Ishikawa (cell line): Measurements from ENCODE around the gene NDUFAB1.

Source experiments
- CEBPB ChIP-seq: IDR thresholded peaks from 2 replicates; pipeline ENCODE4 v1.6.1; 2012
- CREB1 ChIP-seq: IDR thresholded peaks from 2 replicates; pipeline ENCODE4 v1.6.1; 2012; ENCODE audit warnings: low read depth
- FOXM1 ChIP-seq: IDR thresholded peaks from 2 replicates; pipeline ENCODE4 v1.6.1; 2012; ENCODE audit warnings: low read depth, borderline replicate concordance
- RAD21 ChIP-seq: IDR thresholded peaks from 2 replicates; pipeline ENCODE4 v1.6.1; 2012; ENCODE audit warnings: low read depth
- TAF1 ChIP-seq: IDR thresholded peaks from 2 replicates; pipeline ENCODE4 v1.6.1; 2012; ENCODE audit warnings: low read depth, mild to moderate bottlenecking
- TEAD4 ChIP-seq: IDR thresholded peaks from 2 replicates; pipeline ENCODE4 v1.6.1; 2012
- USF1 ChIP-seq: IDR thresholded peaks from 2 replicates; pipeline ENCODE4 v1.6.1; 2012
- YY1 ChIP-seq: IDR thresholded peaks from 2 replicates; pipeline ENCODE4 v1.6.1; 2012; ENCODE audit warnings: low read depth
- TF ChIP-seq, protein P1 (sequence below): IDR thresholded peaks from 2 replicates; pipeline ENCODE4 v1.6.1; 2012; ENCODE audit warnings: low read depth, mild to moderate bottlenecking
- TF ChIP-seq, protein P2 (sequence below): IDR thresholded peaks from 2 replicates; pipeline ENCODE4 v1.6.1; 2012

GRCh38 chr16:23579371-23579770, 16.7 kb downstream of the NDUFAB1 start:
- TF ChIP-seq FOXM1: no peak
- TF ChIP-seq RAD21: no peak
- TF ChIP-seq, protein P1, sequence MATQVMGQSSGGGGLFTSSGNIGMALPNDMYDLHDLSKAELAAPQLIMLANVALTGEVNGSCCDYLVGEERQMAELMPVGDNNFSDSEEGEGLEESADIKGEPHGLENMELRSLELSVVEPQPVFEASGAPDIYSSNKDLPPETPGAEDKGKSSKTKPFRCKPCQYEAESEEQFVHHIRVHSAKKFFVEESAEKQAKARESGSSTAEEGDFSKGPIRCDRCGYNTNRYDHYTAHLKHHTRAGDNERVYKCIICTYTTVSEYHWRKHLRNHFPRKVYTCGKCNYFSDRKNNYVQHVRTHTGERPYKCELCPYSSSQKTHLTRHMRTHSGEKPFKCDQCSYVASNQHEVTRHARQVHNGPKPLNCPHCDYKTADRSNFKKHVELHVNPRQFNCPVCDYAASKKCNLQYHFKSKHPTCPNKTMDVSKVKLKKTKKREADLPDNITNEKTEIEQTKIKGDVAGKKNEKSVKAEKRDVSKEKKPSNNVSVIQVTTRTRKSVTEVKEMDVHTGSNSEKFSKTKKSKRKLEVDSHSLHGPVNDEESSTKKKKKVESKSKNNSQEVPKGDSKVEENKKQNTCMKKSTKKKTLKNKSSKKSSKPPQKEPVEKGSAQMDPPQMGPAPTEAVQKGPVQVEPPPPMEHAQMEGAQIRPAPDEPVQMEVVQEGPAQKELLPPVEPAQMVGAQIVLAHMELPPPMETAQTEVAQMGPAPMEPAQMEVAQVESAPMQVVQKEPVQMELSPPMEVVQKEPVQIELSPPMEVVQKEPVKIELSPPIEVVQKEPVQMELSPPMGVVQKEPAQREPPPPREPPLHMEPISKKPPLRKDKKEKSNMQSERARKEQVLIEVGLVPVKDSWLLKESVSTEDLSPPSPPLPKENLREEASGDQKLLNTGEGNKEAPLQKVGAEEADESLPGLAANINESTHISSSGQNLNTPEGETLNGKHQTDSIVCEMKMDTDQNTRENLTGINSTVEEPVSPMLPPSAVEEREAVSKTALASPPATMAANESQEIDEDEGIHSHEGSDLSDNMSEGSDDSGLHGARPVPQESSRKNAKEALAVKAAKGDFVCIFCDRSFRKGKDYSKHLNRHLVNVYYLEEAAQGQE: no peak
- TF ChIP-seq TAF1: no peak
- TF ChIP-seq YY1: no peak
- no peak for TF ChIP-seq USF1
- TF ChIP-seq CREB1: no peak
- no peak for TF ChIP-seq TEAD4
- no peak for TF ChIP-seq CEBPB
- TF ChIP-seq, protein P2, sequence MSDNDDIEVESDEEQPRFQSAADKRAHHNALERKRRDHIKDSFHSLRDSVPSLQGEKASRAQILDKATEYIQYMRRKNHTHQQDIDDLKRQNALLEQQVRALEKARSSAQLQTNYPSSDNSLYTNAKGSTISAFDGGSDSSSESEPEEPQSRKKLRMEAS: no peak
